ENCODE measurements around the gene CDC42BPA.

CDC42BPA gene

GRCh38 chr1:226974544-226975258 lies 343.6 kb downstream of the CDC42BPA start:
- H3K27ac ChIP-seq: no peak overlapping the region
- TF ChIP-seq CTCF (IDR thresholded peaks at IDR 0.05) (no peak), ZFX (IDR thresholded peaks at IDR 0.05; ENCODE audit: borderline replicate concordance) (no peak)

GRCh38 chr1:226973898-226974543 lies 344.3 kb downstream of the CDC42BPA start:
- H3K27ac ChIP-seq: no peak overlapping the region
- TF ChIP-seq CTCF (IDR thresholded peaks at IDR 0.05): no peak
- TF ChIP-seq ZFX (IDR thresholded peaks at IDR 0.05; ENCODE audit: borderline replicate concordance): no peak

GRCh38 chr1:226973371-226973897 lies 344.9 kb downstream of the CDC42BPA start:
- no peak overlapping the region for H3K27ac ChIP-seq
- TF ChIP-seq CTCF (IDR thresholded peaks at IDR 0.05) (no peak), ZFX (IDR thresholded peaks at IDR 0.05; ENCODE audit: borderline replicate concordance) (no peak)

DNA sequence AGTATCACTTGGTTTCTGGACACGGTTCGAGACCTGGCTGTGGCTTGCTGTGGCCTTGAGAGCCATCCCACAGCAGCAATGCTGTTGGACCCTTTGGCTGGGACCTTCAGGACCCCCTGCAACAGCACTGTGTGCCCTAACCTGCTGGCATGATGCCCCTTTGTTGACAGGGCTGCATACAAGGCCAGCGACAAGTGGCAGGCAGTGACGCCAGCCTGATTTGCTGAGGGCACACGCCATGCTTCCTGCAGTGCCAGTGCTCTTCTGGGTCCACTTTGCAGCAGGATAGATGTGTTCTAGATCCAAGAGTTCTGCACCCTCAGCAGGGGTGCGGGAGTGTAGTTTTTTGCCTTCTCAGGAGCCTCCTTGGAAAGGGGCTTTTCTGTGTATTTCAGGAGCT lies 345.4 kb downstream of the CDC42BPA start:
- TF ChIP-seq ZFX (IDR thresholded peaks at IDR 0.05; ENCODE audit: borderline replicate concordance): no peak
- no peak for TF ChIP-seq CTCF (IDR thresholded peaks at IDR 0.05)
- H3K27ac ChIP-seq: no peak overlapping the region

- no peak overlapping the region for H3K27ac ChIP-seq
- no peak for TF ChIP-seq CTCF (IDR thresholded peaks at IDR 0.05)
- no peak for TF ChIP-seq ZFX (IDR thresholded peaks at IDR 0.05; ENCODE audit: borderline replicate concordance)
Measured at GRCh38 chr1:226971765-226972164, 346.5 kb downstream of the CDC42BPA start.

GRCh38 chr1:226967665-226968064 lies 350.6 kb downstream of the CDC42BPA start:
- no peak overlapping the region for H3K27ac ChIP-seq
- TF ChIP-seq CTCF (IDR thresholded peaks at IDR 0.05) (no peak), ZFX (IDR thresholded peaks at IDR 0.05; ENCODE audit: borderline replicate concordance) (no peak)

DNA sequence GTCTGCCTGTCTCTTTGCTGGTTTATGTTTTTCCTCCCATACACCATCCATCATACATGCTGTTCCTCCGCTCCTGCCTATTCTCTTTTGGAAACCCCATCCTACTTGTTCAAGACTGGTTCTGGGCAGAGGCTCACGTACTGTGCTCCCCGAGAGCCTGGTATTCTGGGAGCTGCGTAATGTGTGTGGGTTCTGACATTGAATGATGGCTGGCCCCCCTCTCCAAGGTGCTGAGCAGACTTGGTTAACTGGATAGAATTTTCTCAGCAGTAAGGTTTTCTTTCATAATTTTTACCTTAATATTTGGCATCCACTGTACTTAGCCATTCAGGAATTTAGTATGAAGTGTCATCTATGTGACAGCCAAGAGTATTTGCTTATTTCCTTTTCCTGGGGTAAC lies 351.6 kb downstream of the CDC42BPA start:
- no peak for TF ChIP-seq CTCF (IDR thresholded peaks at IDR 0.05)
- no peak for TF ChIP-seq ZFX (IDR thresholded peaks at IDR 0.05; ENCODE audit: borderline replicate concordance)
- no peak overlapping the region for H3K27ac ChIP-seq

All from 22Rv1 (cell line).